K562 (cell line): ENCODE results near the gene PAXIP1. TPM values are rescaled to one million over a fixed set of nuclear protein-coding genes. Genes with fewer than 3 reads are reported as not detected.

Experiments
- CTBP1 ChIP-seq: fragments of 450-650 bp; IDR thresholded peaks from 2 replicates; pipeline ENCODE4 v1.6.1; 2016; ENCODE audit warnings: borderline replicate concordance
- HES1 ChIP-seq: fragments of 450-650 bp; IDR thresholded peaks from 2 replicates; pipeline ENCODE4 v1.6.1; 2016; ENCODE audit warnings: low read depth, mild to moderate bottlenecking, moderate library complexity
- SIX5 ChIP-seq, 2 experiments: IDR thresholded peaks; 2 replicates each; pipeline ENCODE4 v1.6.1; 2011; ENCODE audit warnings: low read length in 2 of 2, borderline replicate concordance in 1 of 2, low read depth in 1 of 2, mild to moderate bottlenecking in 1 of 2, moderate library complexity in 1 of 2; ENCODE audit not compliant: insufficient read depth in 1 of 2
- TCF15 ChIP-seq: fragments of 250-450 bp; sonication (Bioruptor Pico); IDR thresholded peaks from 2 replicates; pipeline ENCODE4 v1.8.0; 2022; ENCODE audit warnings: moderate library complexity, mild to moderate bottlenecking, inconsistent platforms
- THAP7 ChIP-seq: fragments of 250-450 bp; sonication (Bioruptor Pico); IDR thresholded peaks from 2 replicates; pipeline ENCODE4 v1.5.0; 2021
- ZNF232 ChIP-seq: sonication (generic); formaldehyde crosslinking; IDR thresholded peaks from 2 replicates; pipeline ENCODE4 v1.8.0; 2022; ENCODE audit warnings: mild to moderate bottlenecking, missing genetic modification reagents
- ZNF589 ChIP-seq: fragments of 200-800 bp; sonication (Bioruptor generic); IDR thresholded peaks from 2 replicates; pipeline ENCODE4 v1.6.1; 2016; ENCODE audit warnings: low read depth, missing genetic modification characterization, missing compliant biosample characterization
- polyA plus RNA-seq, 8 experiments: library from polyadenylated mRNA; depleted of rRNA in 4 of 8; stranded (reverse) in 5 of 8; unstranded in 3 of 8; fragments of >200 nt; fragmentation: Nextera tagmentation in 2 of 8; fragmentation: Illumina TruSeq in 1 of 8; extraction: Ambion mirVana in 2 of 8; extraction: Trizol in 1 of 8; gene quantifications; 2 replicates each; pipeline versions ENCODE4 v1.2.1 to v1.2.3, GENCODE V29; 2011 to 2014; ENCODE audit warnings: inconsistent platforms in 1 of 8, missing spikeins in 1 of 8
- total RNA-seq, 7 experiments: library from RNA; depleted of rRNA in 6 of 7; stranded (reverse); fragments of >200 nt in 6 of 7; fragmentation: Illumina TruSeq in 2 of 7; extraction: Trizol in 2 of 7; gene quantifications; 2 replicates each; pipeline versions ENCODE4 v1.2.1 to v1.2.3, GENCODE V29; 2011 to 2021; ENCODE audit warnings: low replicate concordance in 1 of 7

PAXIP1 gene
- total and polyA plus RNA-seq, 9 of the 15 experiments (the other 6 are each of a cell fraction or from before 2014, with no cell fraction given): 9.7 to 37.9 (median 28.4) TPM

- TF ChIP-seq CTBP1 (peak; percentile 52), ZNF589 (CRISPR knock-in tag) (peak; percentile 62; the same call in 1 of the 2 replicates), THAP7 (0 out of 2 replicates have a peak, but pooled peaks have one; percentile 70), SIX5 (IDR thresholded peaks at IDR 0.05; ENCODE audit: borderline replicate concordance in 1 of 2, insufficient read depth in 1 of 2, low read depth in 1 of 2, low read length in 2 of 2) (no peak), ZNF232 (CRISPR knock-in tag) (no peak), TCF15 (CRISPR knock-in tag) (no peak), HES1 (no peak)
Observed at GRCh38 chr7:155002411-155003091, 373 bp downstream of the PAXIP1 start (continued).
